Osteoblast (primary cell): Measurements from ENCODE around the gene BPIFB4. TPM values are rescaled to one million over a fixed set of nuclear protein-coding genes. Genes with fewer than 3 reads are reported as not detected.
"Not testable (repeated sequence)": the region's sequence is repeated elsewhere in the genome, so short reads cannot be mapped to it uniquely, and the experiment has no call there.

Experiments used
- DNase-seq: peaks from one replicate; pipeline ENCODE4 v3.0.0; 2011; ENCODE audit warnings: low spot score, mixed read lengths; ENCODE audit not compliant: insufficient read length; ENCODE audit errors: missing footprints
- H2AFZ ChIP-seq: 2 replicates; pipeline ENCODE4 v1.6.0; 2011; ENCODE audit warnings: mild to moderate bottlenecking, low read length
- H3K27ac ChIP-seq: 2 replicates; pipeline ENCODE4 v1.5.1; 2011; ENCODE audit warnings: mild to moderate bottlenecking, low read depth, low read length, moderate library complexity
- H3K27me3 ChIP-seq: 2 replicates; pipeline ENCODE4 v1.6.0; 2012; ENCODE audit warnings: mild to moderate bottlenecking, control low read depth, inconsistent platforms, low read length, moderate library complexity; ENCODE audit not compliant: insufficient read depth
- H3K36me3 ChIP-seq: 2 replicates; pipeline ENCODE4 v1.5.1; 2011; ENCODE audit warnings: mild to moderate bottlenecking, low read length, control low read depth, moderate library complexity; ENCODE audit not compliant: insufficient read depth
- H3K4me1 ChIP-seq: 2 replicates; pipeline ENCODE4 v1.5.1; 2011; ENCODE audit warnings: mild to moderate bottlenecking, low read length, control low read depth, moderate library complexity; ENCODE audit not compliant: insufficient read depth
- H3K4me2 ChIP-seq: 2 replicates; pipeline ENCODE4 v1.6.0; 2011; ENCODE audit warnings: mild to moderate bottlenecking, low read length; ENCODE audit not compliant: insufficient read depth
- H3K4me3 ChIP-seq: fragments of 200-600 bp; sonication (generic); 3 replicates; pipeline ENCODE4 v1.5.1; 2012; ENCODE audit warnings: mild to moderate bottlenecking, low read length, inconsistent platforms; ENCODE audit not compliant: insufficient read depth
- H3K79me2 ChIP-seq: 2 replicates; pipeline ENCODE4 v1.6.0; 2012; ENCODE audit warnings: mild to moderate bottlenecking, low read length, control low read depth, inconsistent platforms; ENCODE audit not compliant: insufficient read depth
- H3K9me3 ChIP-seq: 2 replicates; pipeline ENCODE4 v1.5.1; 2011; ENCODE audit warnings: low read depth, low read length, control low read depth
- H4K20me1 ChIP-seq: 2 replicates; pipeline ENCODE4 v1.6.0; 2012; ENCODE audit warnings: mild to moderate bottlenecking, low read length, control low read depth; ENCODE audit not compliant: insufficient read depth
- total RNA-seq: library from RNA; depleted of rRNA; stranded (reverse); fragments of >200 nt; gene quantifications from 2 replicates; pipeline ENCODE4 v1.2.3, GENCODE V29; 2012
- TF ChIP-seq, protein P1 (sequence below): IDR thresholded peaks from 2 replicates; pipeline ENCODE4 v1.5.1; 2011; ENCODE audit warnings: mild to moderate bottlenecking, low read depth, low read length, moderate library complexity; ENCODE audit errors: extremely low read depth

The BPIFB4 gene
- total RNA-seq, 1 donor, result not detected

GRCh38 chr20:33095249-33095648 lies 15.8 kb downstream of the BPIFB4 start:
- TF ChIP-seq, protein P1, sequence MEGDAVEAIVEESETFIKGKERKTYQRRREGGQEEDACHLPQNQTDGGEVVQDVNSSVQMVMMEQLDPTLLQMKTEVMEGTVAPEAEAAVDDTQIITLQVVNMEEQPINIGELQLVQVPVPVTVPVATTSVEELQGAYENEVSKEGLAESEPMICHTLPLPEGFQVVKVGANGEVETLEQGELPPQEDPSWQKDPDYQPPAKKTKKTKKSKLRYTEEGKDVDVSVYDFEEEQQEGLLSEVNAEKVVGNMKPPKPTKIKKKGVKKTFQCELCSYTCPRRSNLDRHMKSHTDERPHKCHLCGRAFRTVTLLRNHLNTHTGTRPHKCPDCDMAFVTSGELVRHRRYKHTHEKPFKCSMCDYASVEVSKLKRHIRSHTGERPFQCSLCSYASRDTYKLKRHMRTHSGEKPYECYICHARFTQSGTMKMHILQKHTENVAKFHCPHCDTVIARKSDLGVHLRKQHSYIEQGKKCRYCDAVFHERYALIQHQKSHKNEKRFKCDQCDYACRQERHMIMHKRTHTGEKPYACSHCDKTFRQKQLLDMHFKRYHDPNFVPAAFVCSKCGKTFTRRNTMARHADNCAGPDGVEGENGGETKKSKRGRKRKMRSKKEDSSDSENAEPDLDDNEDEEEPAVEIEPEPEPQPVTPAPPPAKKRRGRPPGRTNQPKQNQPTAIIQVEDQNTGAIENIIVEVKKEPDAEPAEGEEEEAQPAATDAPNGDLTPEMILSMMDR, result no peak
- Histone ChIP-seq H3K4me2 (no peak overlapping the region), H3K9me3 (no peaks in the 10 kb centered on the region), H3K36me3 (no peaks in the 10 kb centered on the region), H3K79me2 (no peaks in the 10 kb centered on the region), H3K27me3 (peaks cover 2% of the 10 kb centered on the region), H4K20me1 (no peaks in the 10 kb centered on the region), H3K27ac (no peak overlapping the region), H2AFZ (no peak overlapping the region), H3K4me3 (no peak overlapping the region), H3K4me1 (no peaks in the 10 kb centered on the region)
- no peak for DNase-seq

DNA sequence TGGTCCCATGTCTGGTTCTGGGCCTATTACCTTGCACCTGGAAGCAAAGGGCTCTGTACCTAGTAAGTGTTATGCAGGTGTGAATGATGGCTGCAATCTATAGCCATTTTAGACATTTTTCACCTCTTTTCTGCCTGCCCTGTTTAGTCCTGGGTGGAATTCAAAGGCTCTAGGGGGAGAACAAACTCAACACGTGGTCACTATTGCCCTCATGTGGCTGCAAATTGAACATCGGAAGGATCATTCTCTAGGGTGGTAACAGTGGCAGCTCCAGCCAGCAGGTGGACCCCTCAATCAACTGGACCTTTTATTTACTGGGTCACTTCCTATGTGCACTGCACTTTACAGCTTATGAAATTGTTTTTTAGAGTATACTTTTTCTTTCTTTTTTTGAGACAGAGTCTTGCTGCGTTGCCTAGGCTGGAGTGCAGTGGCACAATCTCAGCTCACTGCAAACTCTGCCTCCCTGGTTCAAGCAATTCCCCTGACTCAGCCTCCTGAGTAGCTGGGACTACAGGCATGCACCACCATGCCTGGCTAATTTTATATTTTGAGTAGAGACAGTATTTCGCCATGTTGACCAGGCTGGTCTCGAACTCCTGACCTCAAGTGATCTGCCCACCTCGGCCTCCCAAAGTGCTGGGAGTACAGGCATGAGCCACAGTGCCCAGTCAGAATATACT lies 16.6 kb downstream of the BPIFB4 start:
- H3K9me3 ChIP-seq, H2AFZ ChIP-seq, H3K4me2 ChIP-seq, H3K4me3 ChIP-seq, H3K27me3 ChIP-seq, H3K4me1 ChIP-seq, H4K20me1 ChIP-seq, H3K27ac ChIP-seq, H3K79me2 ChIP-seq, H3K36me3 ChIP-seq: not testable (repeated sequence)
- TF ChIP-seq, protein P1, result peak; percentile 80
- DNase-seq, result peak; percentile 88

DNA sequence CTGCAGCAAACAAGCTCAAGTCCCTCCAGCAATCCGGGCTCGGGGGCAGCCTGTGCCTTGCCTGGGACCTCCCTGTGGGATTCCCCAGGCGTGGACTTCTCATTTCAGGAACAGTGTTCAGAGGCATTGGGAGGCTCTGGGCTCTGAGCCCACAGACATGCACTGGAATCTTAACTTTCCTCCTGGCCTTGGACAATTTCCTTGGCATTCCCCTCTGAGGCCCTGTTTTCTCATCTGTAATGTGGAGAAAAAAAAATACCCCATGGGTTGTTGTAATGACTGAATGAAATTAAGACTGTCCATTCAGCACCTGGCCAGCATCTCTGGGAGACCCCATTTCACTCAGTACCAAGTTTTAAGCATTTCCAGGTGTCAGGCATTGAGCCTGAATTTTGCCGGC lies 17.6 kb downstream of the BPIFB4 start:
- TF ChIP-seq, protein P1, result no peak
- DNase-seq, result no peak
- Histone ChIP-seq H3K27me3 (peaks cover 5% of the 10 kb centered on the region), H3K4me1 (no peaks in the 10 kb centered on the region), H3K27ac (no peak overlapping the region), H2AFZ (no peak overlapping the region), H3K36me3 (no peaks in the 10 kb centered on the region), H3K9me3 (no peaks in the 10 kb centered on the region), H3K4me2 (no peak overlapping the region), H3K4me3 (no peak overlapping the region), H3K79me2 (no peaks in the 10 kb centered on the region), H4K20me1 (no peaks in the 10 kb centered on the region)

- Histone ChIP-seq H3K36me3 (no peaks in the 10 kb centered on the region), H3K27ac (no peak overlapping the region), H3K4me2 (no peak overlapping the region), H4K20me1 (no peaks in the 10 kb centered on the region), H3K4me1 (no peaks in the 10 kb centered on the region), H3K9me3 (no peaks in the 10 kb centered on the region), H3K4me3 (no peak overlapping the region), H3K27me3 (peaks cover 5% of the 10 kb centered on the region), H2AFZ (no peak overlapping the region), H3K79me2 (no peaks in the 10 kb centered on the region)
- TF ChIP-seq, protein P1, result no peak
- DNase-seq, result no peak
Measured at GRCh38 chr20:33099843-33100538, 20.5 kb downstream of the BPIFB4 start.
